LNCAP (cell line): Measurements from ENCODE around the gene CDK15.

Experiments used
- TF ChIP-seq, protein P1 (sequence below): fragments of 450-650 bp; IDR thresholded peaks from 2 replicates; pipeline ENCODE4 v1.5.1; 2017; ENCODE audit warnings: mild to moderate bottlenecking

CDK15 gene

DNA sequence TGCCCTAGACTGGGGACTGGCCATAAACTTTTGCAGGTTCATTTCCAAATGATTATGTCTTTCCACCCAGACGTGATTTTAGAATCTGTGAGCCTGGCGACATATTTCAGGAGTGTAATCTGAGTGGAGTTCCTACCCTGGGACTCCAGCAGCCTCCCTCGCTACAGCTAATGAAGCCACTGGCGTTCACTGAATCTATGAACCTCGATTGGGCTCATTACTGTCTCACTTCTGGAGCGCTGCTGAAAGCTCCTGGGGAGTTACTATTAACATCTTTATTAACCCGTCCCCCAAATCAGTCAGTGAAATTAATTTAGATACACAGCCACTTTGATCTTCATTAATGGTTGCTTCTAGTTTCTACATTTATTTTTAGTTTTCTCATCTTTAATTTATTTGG lies 56.5 kb downstream of the CDK15 start:
- TF ChIP-seq, protein P1, sequence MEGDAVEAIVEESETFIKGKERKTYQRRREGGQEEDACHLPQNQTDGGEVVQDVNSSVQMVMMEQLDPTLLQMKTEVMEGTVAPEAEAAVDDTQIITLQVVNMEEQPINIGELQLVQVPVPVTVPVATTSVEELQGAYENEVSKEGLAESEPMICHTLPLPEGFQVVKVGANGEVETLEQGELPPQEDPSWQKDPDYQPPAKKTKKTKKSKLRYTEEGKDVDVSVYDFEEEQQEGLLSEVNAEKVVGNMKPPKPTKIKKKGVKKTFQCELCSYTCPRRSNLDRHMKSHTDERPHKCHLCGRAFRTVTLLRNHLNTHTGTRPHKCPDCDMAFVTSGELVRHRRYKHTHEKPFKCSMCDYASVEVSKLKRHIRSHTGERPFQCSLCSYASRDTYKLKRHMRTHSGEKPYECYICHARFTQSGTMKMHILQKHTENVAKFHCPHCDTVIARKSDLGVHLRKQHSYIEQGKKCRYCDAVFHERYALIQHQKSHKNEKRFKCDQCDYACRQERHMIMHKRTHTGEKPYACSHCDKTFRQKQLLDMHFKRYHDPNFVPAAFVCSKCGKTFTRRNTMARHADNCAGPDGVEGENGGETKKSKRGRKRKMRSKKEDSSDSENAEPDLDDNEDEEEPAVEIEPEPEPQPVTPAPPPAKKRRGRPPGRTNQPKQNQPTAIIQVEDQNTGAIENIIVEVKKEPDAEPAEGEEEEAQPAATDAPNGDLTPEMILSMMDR = no peak

DNA sequence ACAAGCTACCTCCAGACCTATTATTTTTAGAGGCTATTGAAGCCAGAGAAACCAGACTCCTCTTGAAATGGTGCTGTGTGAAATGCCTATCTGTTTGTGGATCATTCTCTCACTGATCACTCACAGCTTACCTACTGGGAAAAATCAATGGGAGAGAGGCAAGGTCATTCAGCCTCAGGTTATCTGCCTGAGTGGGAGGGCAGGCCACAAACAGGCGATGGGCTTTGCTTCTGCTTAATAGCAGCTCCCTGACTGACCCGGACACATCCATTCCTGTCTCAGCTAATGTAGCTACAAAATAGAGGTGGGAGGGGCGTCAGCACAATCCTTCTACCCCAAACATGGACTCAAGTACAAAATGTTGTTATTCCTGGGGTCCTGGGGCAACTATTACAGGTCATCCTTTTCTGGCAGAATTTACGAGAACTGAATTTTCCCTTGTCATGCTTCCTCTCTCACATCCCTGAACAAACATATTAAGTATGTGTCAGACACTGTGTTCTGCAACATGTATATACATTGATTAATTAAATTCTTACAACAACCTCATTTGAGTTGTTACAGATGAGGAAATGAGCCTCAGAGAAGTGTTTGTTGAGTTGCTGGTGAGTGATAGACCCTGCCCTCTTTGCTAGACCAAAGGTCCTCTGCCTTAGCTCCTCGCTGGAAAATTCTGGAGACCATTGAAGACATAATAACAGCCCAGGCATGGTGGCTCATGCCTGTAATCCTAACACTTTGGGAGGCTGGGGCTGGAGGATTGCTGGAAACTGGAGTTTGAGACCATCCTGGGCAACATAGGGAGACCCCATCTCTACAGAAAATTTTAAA lies 60.5 kb downstream of the CDK15 start:
- TF ChIP-seq, protein P1 = no peak

DNA sequence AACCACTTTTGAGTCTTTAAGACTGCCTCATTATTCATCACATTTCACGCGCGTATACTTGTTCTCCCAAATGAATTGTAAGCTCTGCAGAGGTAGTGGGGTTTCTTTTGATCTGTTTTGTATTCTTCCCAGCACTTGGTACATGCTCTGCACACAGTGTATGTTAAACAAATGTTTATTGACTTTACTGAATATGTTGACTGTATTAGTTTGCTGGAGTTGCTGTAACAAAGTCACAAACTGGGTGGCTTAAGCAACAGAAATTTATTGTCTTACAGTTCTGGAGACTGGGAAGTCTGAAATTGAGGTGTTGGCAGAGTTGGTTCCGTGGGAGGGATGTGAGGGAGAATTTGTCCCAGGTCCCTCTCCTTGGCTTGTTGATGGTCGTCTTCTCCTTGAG lies 65.1 kb downstream of the CDK15 start:
- TF ChIP-seq, protein P1 = no peak

DNA sequence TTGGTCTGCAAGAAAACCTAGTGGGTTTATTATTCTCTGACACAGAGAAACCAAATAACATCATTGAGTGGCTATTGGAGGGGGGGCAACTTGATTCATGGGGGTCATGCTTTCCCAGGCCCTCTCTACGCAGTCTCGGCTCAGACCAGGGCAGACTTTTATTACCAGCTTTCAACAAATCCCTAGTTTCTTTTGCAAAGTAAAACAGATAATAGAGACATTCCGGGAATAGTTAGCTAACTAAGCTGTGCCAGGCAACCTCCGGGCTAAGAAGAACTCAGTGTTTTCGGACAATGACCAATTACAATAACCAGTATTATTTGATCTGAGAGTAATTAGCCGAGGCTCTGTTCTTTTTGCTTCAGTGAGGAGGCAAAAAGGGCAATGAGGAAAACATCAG lies 66.3 kb downstream of the CDK15 start:
- TF ChIP-seq, protein P1 = no peak

DNA sequence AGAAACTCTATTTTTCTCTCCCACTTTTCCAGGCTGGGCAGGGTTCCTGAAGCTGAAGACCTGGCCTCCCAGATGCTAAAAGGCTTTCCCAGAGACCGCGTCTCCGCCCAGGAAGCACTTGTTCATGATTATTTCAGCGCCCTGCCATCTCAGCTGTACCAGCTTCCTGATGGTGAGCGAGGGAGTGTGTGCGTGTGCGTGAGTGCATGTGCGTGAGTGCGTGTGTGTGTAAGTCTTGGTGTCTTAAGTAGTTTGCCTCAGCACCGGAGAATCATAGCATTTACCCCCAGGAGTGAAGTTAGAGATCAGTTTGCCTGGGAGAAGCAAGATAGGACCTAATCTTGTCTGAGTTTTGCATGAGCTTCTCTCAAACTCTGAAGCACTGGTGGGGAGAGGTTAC lies 73.7 kb downstream of the CDK15 start:
- TF ChIP-seq, protein P1 = no peak

DNA sequence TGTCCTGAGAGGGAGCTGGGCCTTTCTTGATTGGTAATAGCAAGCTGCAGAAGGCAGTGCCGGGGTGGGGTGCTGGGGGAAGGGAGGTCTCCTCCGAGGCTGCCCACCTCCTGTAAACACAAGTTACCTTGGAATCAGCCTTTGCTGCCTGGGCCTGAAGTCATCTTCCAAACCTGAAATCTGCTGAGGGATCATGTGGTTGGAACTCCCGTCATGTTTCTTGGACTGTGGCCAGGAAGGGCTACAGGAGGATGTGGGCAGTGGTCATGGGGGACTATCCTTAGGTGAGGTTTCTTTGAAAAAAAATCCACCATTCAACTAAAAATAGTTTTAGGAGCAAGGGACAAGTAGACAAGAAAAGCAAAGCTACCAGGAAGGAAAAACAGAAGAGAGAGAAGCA lies 74.2 kb downstream of the CDK15 start:
- TF ChIP-seq, protein P1 = no peak

DNA sequence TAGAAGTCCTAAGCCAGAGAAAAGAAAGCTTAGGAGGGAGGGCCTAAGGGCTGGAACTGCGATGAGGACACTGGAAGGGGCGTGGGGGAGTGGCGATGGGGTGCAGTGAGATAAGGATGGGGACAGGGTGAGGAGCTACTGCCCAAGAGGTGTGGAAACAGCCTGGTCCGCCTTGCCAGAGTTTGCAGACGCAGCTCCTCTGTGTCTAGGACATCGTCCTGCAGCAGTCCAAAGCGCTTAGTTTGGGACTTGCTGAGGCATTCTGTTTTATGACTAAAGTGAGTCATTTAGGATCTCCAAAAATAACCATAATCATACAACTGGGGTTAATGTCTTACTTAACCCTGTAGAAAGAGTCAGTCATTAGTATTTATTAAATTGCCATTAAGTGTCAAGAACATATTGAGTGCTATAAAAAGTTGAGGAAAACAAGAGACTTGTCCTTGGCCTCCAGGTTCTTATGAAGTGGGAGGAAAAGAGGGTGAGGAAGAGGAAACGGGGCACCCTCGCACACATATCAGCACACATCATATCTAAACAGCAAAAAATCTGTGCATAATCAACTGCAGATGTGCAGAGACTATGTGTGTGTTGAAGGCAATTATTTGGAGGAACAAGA lies 74.8 kb downstream of the CDK15 start:
- TF ChIP-seq, protein P1 = no peak
